Parathyroid adenoma (tissue), 2 donors: ENCODE results near the gene ARHGEF40.

Source experiments
- H2AFZ ChIP-seq: fragments of 300-600 bp; sonication (generic); one replicate; pipeline ENCODE4 v1.7.0; 2017; ENCODE audit warnings: antibody characterized with exemption, mild to moderate bottlenecking
- H3K27ac ChIP-seq: fragments of 300-600 bp; sonication (generic); one replicate; pipeline ENCODE4 v1.7.0; 2017
- H3K27me3 ChIP-seq: fragments of 300-600 bp; sonication (generic); one replicate; pipeline ENCODE4 v1.7.0; 2017; ENCODE audit warnings: low read length; ENCODE audit not compliant: control insufficient read depth, insufficient read depth
- H3K36me3 ChIP-seq: fragments of 300-600 bp; sonication (generic); one replicate; pipeline ENCODE4 v1.7.0; 2017; ENCODE audit warnings: low read length; ENCODE audit not compliant: control insufficient read depth, insufficient read depth
- H3K4me1 ChIP-seq: fragments of 300-600 bp; sonication (generic); one replicate; pipeline ENCODE4 v1.7.0; 2017; ENCODE audit warnings: control low read depth
- H3K4me2 ChIP-seq: fragments of 300-600 bp; sonication (generic); one replicate; pipeline ENCODE4 v1.7.0; 2017; ENCODE audit warnings: low read length
- H3K4me3 ChIP-seq: fragments of 300-600 bp; sonication (generic); one replicate; pipeline ENCODE4 v1.7.0; 2017; ENCODE audit warnings: low read depth, low read length
- H3K79me2 ChIP-seq: fragments of 300-600 bp; sonication (generic); one replicate; pipeline ENCODE4 v1.7.0; 2017; ENCODE audit warnings: control low read depth
- H3K9ac ChIP-seq: fragments of 300-600 bp; sonication (generic); one replicate; pipeline ENCODE4 v1.7.0; 2017; ENCODE audit warnings: mild to moderate bottlenecking
- H3K9me3 ChIP-seq: fragments of 300-600 bp; sonication (generic); one replicate; pipeline ENCODE4 v1.7.0; 2017; ENCODE audit warnings: low read length; ENCODE audit not compliant: control insufficient read depth
- TF ChIP-seq, protein P1 (sequence below): fragments of 300-600 bp; sonication (generic); IDR thresholded peaks from one replicate; pipeline ENCODE4 v1.7.0; 2017; ENCODE audit warnings: antibody characterized with exemption, mild to moderate bottlenecking
- donor health status: primary hyperparathyroidism.

The ARHGEF40 gene

GRCh38 chr14:21026988-21027315 is 43.2 kb upstream of the ARHGEF40 start:
- Histone ChIP-seq H3K4me3 (no peak overlapping the region), H3K9me3 (no peaks in the 10 kb centered on the region), H3K27me3 (no peaks in the 10 kb centered on the region), H2AFZ (peak overlapping the region; percentile 55), H3K36me3 (no peaks in the 10 kb centered on the region), H3K4me2 (no peak overlapping the region), H3K4me1 (peaks cover 18% of the 10 kb centered on the region), H3K79me2 (peaks cover 12% of the 10 kb centered on the region), H3K9ac (no peak overlapping the region), H3K27ac (peak overlapping the region; percentile 87)
- TF ChIP-seq, protein P1, sequence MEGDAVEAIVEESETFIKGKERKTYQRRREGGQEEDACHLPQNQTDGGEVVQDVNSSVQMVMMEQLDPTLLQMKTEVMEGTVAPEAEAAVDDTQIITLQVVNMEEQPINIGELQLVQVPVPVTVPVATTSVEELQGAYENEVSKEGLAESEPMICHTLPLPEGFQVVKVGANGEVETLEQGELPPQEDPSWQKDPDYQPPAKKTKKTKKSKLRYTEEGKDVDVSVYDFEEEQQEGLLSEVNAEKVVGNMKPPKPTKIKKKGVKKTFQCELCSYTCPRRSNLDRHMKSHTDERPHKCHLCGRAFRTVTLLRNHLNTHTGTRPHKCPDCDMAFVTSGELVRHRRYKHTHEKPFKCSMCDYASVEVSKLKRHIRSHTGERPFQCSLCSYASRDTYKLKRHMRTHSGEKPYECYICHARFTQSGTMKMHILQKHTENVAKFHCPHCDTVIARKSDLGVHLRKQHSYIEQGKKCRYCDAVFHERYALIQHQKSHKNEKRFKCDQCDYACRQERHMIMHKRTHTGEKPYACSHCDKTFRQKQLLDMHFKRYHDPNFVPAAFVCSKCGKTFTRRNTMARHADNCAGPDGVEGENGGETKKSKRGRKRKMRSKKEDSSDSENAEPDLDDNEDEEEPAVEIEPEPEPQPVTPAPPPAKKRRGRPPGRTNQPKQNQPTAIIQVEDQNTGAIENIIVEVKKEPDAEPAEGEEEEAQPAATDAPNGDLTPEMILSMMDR = no peak

DNA sequence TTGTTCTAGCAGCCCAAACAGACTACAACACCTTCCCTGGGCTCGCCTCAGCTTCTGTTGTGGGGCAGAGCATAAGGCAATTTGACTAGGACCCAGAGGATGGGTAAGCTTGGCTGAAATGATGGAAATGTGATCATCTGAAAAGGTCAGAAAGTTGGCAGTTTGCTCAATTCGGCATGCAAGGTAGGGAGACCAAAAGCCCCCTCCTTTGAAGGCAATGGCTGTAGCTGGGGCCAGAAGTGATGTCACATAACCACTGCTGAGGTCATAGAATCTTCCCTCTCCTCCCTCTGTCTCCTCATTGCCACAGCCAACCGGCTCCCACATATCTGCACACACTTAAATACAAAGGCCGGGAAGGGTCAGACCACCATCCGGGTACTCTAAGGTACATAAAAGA is 40.2 kb upstream of the ARHGEF40 start, which contains the start of gene TPPP2:
TPPP2 (plus strand) TSS at position 301 of the 400 bp plus-strand sequence. CDS start 365 bp downstream, outside the sequence.
- Histone ChIP-seq H3K9ac (no peak within 1 kb of the TSS), H2AFZ (no peak within 1 kb of the TSS), H3K4me2 (no peak within 1 kb of the TSS), H3K27me3 (no peaks in the 10 kb centered on the region), H3K4me3 (no peak within 1 kb of the TSS), H3K79me2 (no peaks in the 10 kb centered on the region), H3K27ac (no peak within 1 kb of the TSS), H3K36me3 (no peaks in the 10 kb centered on the region), H3K4me1 (peaks cover 18% of the 10 kb centered on the region), H3K9me3 (no peaks in the 10 kb centered on the region)
- TF ChIP-seq, protein P1 = no peak

GRCh38 chr14:21030531-21030930 is 39.6 kb upstream of the ARHGEF40 start:
- Histone ChIP-seq H3K9me3 (no peaks in the 10 kb centered on the region), H3K9ac (no peak overlapping the region), H3K27me3 (no peaks in the 10 kb centered on the region), H3K4me3 (no peak overlapping the region), H3K4me2 (no peak overlapping the region), H3K36me3 (no peaks in the 10 kb centered on the region), H3K79me2 (no peaks in the 10 kb centered on the region), H3K4me1 (peaks cover 23% of the 10 kb centered on the region), H3K27ac (no peak overlapping the region), H2AFZ (no peak overlapping the region)
- TF ChIP-seq, protein P1 = no peak

GRCh38 chr14:21032326-21033132 is 37.6 kb upstream of the ARHGEF40 start:
- Histone ChIP-seq H3K9ac (no peak overlapping the region), H2AFZ (no peak overlapping the region), H3K4me2 (no peak overlapping the region), H3K27me3 (no peaks in the 10 kb centered on the region), H3K4me1 (peaks cover 14% of the 10 kb centered on the region), H3K36me3 (no peaks in the 10 kb centered on the region), H3K9me3 (no peaks in the 10 kb centered on the region), H3K27ac (no peak overlapping the region), H3K79me2 (no peaks in the 10 kb centered on the region), H3K4me3 (no peak overlapping the region)
- TF ChIP-seq, protein P1 = no peak
